K562 treated with DMSO at 1 percent for 48 hours (cell line): Measurements from ENCODE around the gene ADAMTS7. TPM values are rescaled to one million over a fixed set of nuclear protein-coding genes. Genes with fewer than 3 reads are reported as not detected.

Experiments used
- total RNA-seq: library from RNA; unstranded; fragments of 300-600 nt; gene quantifications from 2 replicates; pipeline ENCODE4 v1.2.3, GENCODE V29; 2022; ENCODE audit warnings: low replicate concordance; ENCODE audit errors: extremely low read depth

Gene ADAMTS7
- total RNA-seq = not detected in 2 replicates

GRCh38 chr15:78811124-78811824, at the start of gene ADAMTS7:
ADAMTS7 (minus strand) TSS chr15:78811464; CDS start chr15:78811220, 244 bp downstream.

Other genes with a start within 250 kb of the ADAMTS7 start
- gene CHRNA5, start 245.9 kb downstream of the ADAMTS7 start, total RNA-seq = not detected in 2 replicates
- not detected in 2 replicates for gene CHRNA3, start 190.5 kb downstream of the ADAMTS7 start, total RNA-seq
- not detected in 2 replicates for gene CHRNB4, start 170.3 kb downstream of the ADAMTS7 start, total RNA-seq
- gene MORF4L1, start 61.4 kb upstream of the ADAMTS7 start, total RNA-seq = 879 TPM in 1 of 2 replicates, not detected in the other
- gene CTSH, start 133.6 kb upstream of the ADAMTS7 start, total RNA-seq = 1,335 TPM in 1 of 2 replicates, not detected in the other